ENCODE measurements around the gene RAD50.

Gene RAD50

GRCh38 chr5:132662004-132662401 is 105.2 kb downstream of the RAD50 start:
- DNase-seq (ENCODE audit: low spot score), result no peak

- no peak for DNase-seq (ENCODE audit: low spot score)
These were observed 106.4 kb downstream of the RAD50 start for GRCh38 chr5:132662925-132663770.

GRCh38 chr5:132663771-132664695 is 107.3 kb downstream of the RAD50 start:
- no peak for DNase-seq (ENCODE audit: low spot score)

- DNase-seq (ENCODE audit: low spot score), result no peak
These were observed 108.0 kb downstream of the RAD50 start for GRCh38 chr5:132664696-132665209.

- no peak for DNase-seq (ENCODE audit: low spot score)
These were observed 108.8 kb downstream of the RAD50 start for GRCh38 chr5:132665574-132666080.

- DNase-seq (ENCODE audit: low spot score), result no peak
These were observed 109.7 kb downstream of the RAD50 start for GRCh38 chr5:132666310-132667123.

- DNase-seq (ENCODE audit: low spot score), result no peak
These were observed 110.5 kb downstream of the RAD50 start for GRCh38 chr5:132667309-132667708.

- DNase-seq (ENCODE audit: low spot score), result no peak
These were observed 111.3 kb downstream of the RAD50 start for GRCh38 chr5:132667761-132668705.

- DNase-seq (ENCODE audit: low spot score), result no peak
These were observed 112.1 kb downstream of the RAD50 start for GRCh38 chr5:132668706-132669454.

GRCh38 chr5:132669455-132669820 is 112.7 kb downstream of the RAD50 start:
- DNase-seq (ENCODE audit: low spot score), result no peak

GRCh38 chr5:132669966-132670882 is 113.4 kb downstream of the RAD50 start:
- no peak for DNase-seq (ENCODE audit: low spot score)

- no peak for DNase-seq (ENCODE audit: low spot score)
These were observed 114.2 kb downstream of the RAD50 start for GRCh38 chr5:132671000-132671399.

GRCh38 chr5:132673488-132673887 is 116.7 kb downstream of the RAD50 start:
- no peak for DNase-seq (ENCODE audit: low spot score)

GRCh38 chr5:132673939-132674630 is 117.3 kb downstream of the RAD50 start, which contains the start of gene IL4:
TSS of gene IL4 (plus strand) at chr5:132673989. CDS start at chr5:132674051, 62 bp downstream.
- DNase-seq (ENCODE audit: low spot score), result no peak

- no peak for DNase-seq (ENCODE audit: low spot score)
These were observed 118.1 kb downstream of the RAD50 start for GRCh38 chr5:132674671-132675506.

GRCh38 chr5:132675936-132676689 is 119.3 kb downstream of the RAD50 start:
- no peak for DNase-seq (ENCODE audit: low spot score)

Measured in CD4-positive, alpha-beta T cell treated with Interleukin-6 at 100 ng/mL for 8 hours (primary cell).